Right cardiac atrium (tissue), 5 donors: ENCODE results near the gene TMEM150A. TPM values are rescaled to one million over a fixed set of nuclear protein-coding genes. Genes with fewer than 3 reads are reported as not detected.
"Not testable (repeated sequence)": the region's sequence is repeated elsewhere in the genome, so short reads cannot be mapped to it uniquely, and the experiment has no call there.

Experiments
- ATAC-seq, 2 donors: fragments of 200-7000 bp; cut with Tn5 transposase; one replicate each; pipeline versions ENCODE4 v1.8.0 to v1.9.1; 2020; ENCODE audit warnings: moderate library complexity in 2 of 2, mild to moderate bottlenecking in 1 of 2
- DNase-seq, 3 donors: peaks; one replicate each; pipeline ENCODE4 v3.0.0-alpha.2; 2020
- H3K27ac ChIP-seq: one replicate; pipeline ENCODE4 v1.5.1; 2013; ENCODE audit warnings: mild to moderate bottlenecking, low read length, control low read depth, moderate library complexity
- H3K27me3 ChIP-seq: one replicate; pipeline ENCODE4 v1.6.1; 2013; ENCODE audit not compliant: control insufficient read depth, insufficient read depth
- H3K4me1 ChIP-seq: one replicate; pipeline ENCODE4 v1.6.1; 2013; ENCODE audit warnings: low read length; ENCODE audit not compliant: control insufficient read depth, insufficient read depth
- H3K4me3 ChIP-seq: one replicate; pipeline ENCODE4 v1.5.1; 2013; ENCODE audit warnings: low read length, control low read depth
- H3K9me3 ChIP-seq: one replicate; pipeline ENCODE4 v1.6.1; 2013; ENCODE audit warnings: low read length; ENCODE audit not compliant: control insufficient read depth
- WGBS: extraction: QIAGEN DNeasy Blood & Tissue Kit; methylation state at CpG from one replicate; pipeline ENCODE4 v1.1.7; 2013; 5-methylcytosine and 5-hydroxymethylcytosine counted together
- intact Hi-C, 4 donors: fragments of 100-400 bp; cut with DNase I; formaldehyde crosslinking; loops; one replicate each; pipeline versions ENCODE4 v1.11.0 to v1.14.0; 2022 to 2023
- polyA plus RNA-seq: library from polyadenylated mRNA; stranded (reverse); fragments of 200-250 nt; gene quantifications from one replicate; pipeline ENCODE4 v1.2.3, GENCODE V29; 2013
- total RNA-seq, 4 donors: library from RNA; stranded (reverse); fragmentation: NEBNext Ultra II Directional; extraction: Animal tissue kit (Norgen Biotek cat#: 25700); gene quantifications; one replicate each; pipeline ENCODE4 v1.2.1, GENCODE V29; 2021
- donor health status: healthy with polysubstance abuse.
- donor health status: DM: no; HTN: yes; CAD: no.
- donor health status: DM: no; HTN: no; CAD: no.
- donor health status: DM: no; HTN: yes; CAD: no; lungs with severe emphysema.
- donor health status: DM: yes; HTN: yes; CAD: no.

The TMEM150A gene
- total and polyA plus RNA-seq, 5 donors, result 14.5 to 19.0 (median 16.8) TPM

- DNase-seq (no peak), ATAC-seq (no peak)
- intact Hi-C loops, result no loop called here
- Histone ChIP-seq H3K27ac (no peak overlapping the region), H3K4me3 (no peak overlapping the region), H3K4me1 (no peaks in the 10 kb centered on the region), H3K27me3 (no peaks in the 10 kb centered on the region), H3K9me3 (no peaks in the 10 kb centered on the region)
- WGBS, result 87% methylated on average over 3 of the region's 3 CpGs
These were observed 40.2 kb upstream of the TMEM150A start for GRCh38 chr2:85642725-85643124.

- 42% methylated on average over 4 of the region's 4 CpGs for WGBS
- DNase-seq, result no peak
- Histone ChIP-seq H3K27me3 (no peaks in the 10 kb centered on the region), H3K27ac (no peak overlapping the region), H3K4me3 (no peak overlapping the region), H3K9me3 (no peaks in the 10 kb centered on the region), H3K4me1 (no peaks in the 10 kb centered on the region)
- intact Hi-C loops, result loop anchor here (5.0 to 10.0 kb wide), 4 partner anchors 69 to 179 kb away; no protein-coding TSS in a partner anchor
- peak in 1 of 2 donors; percentile 36 for ATAC-seq
These were observed 33.1 kb upstream of the TMEM150A start for GRCh38 chr2:85635636-85636035.

GRCh38 chr2:85635011-85635410 lies 32.5 kb upstream of the TMEM150A start:
- 87% methylated on average over 8 of the region's 8 CpGs for WGBS
- DNase-seq (no peak), ATAC-seq (no peak)
- intact Hi-C loops, result loop anchor here (5.0 to 10.0 kb wide), 4 partner anchors 70 to 180 kb away; no protein-coding TSS in a partner anchor
- H3K9me3 ChIP-seq, result no peaks in the 10 kb centered on the region
- no peaks in the 10 kb centered on the region for H3K27me3 ChIP-seq
- H3K27ac ChIP-seq, result no peak overlapping the region
- H3K4me1 ChIP-seq, result no peaks in the 10 kb centered on the region
- no peak overlapping the region for H3K4me3 ChIP-seq

GRCh38 chr2:85631316-85631715 lies 28.8 kb upstream of the TMEM150A start:
- intact Hi-C loops, result loop anchor here in 2 of 4 donors (5.0 to 10.0 kb wide), 3 partner anchors 73 to 186 kb away; no protein-coding TSS in a partner anchor
- no peak for ATAC-seq

GRCh38 chr2:85628658-85629057 lies 26.2 kb upstream of the TMEM150A start:
- 79% methylated on average over 2 of the region's 2 CpGs for WGBS
- Histone ChIP-seq H3K4me3 (no peak overlapping the region), H3K27me3 (no peaks in the 10 kb centered on the region), H3K27ac (no peak overlapping the region), H3K4me1 (no peaks in the 10 kb centered on the region), H3K9me3 (no peaks in the 10 kb centered on the region)
- intact Hi-C loops, result no loop called here
- ATAC-seq (no peak), DNase-seq (no peak)

More at GRCh38 chr2:85631316-85631715, 28.8 kb upstream of the TMEM150A start:
- H3K27ac ChIP-seq, result no peak overlapping the region
- no peaks in the 10 kb centered on the region for H3K4me1 ChIP-seq
- H3K9me3 ChIP-seq, result no peaks in the 10 kb centered on the region
- WGBS, result 91% methylated on average over 3 of the region's 3 CpGs
- H3K27me3 ChIP-seq, result no peaks in the 10 kb centered on the region
- DNase-seq, result no peak
- no peak overlapping the region for H3K4me3 ChIP-seq

GRCh38 chr2:85623991-85624390 lies 21.5 kb upstream of the TMEM150A start:
- 44% methylated on average over 5 of the region's 5 CpGs for WGBS
- Histone ChIP-seq H3K9me3 (no peaks in the 10 kb centered on the region), H3K4me1 (no peaks in the 10 kb centered on the region), H3K4me3 (no peak overlapping the region), H3K27me3 (no peaks in the 10 kb centered on the region), H3K27ac (no peak overlapping the region)
- ATAC-seq, result peak; percentile 65 to 82
- DNase-seq, result no peak
- intact Hi-C loops, result no loop called here

GRCh38 chr2:85621338-85621737 lies 18.8 kb upstream of the TMEM150A start:
- no peaks in the 10 kb centered on the region for H3K27me3 ChIP-seq
- intact Hi-C loops, result no loop called here
- DNase-seq, result no peak
- ATAC-seq, result no peak
- 92% methylated on average over 1 of the region's 1 CpG for WGBS
- H3K9me3 ChIP-seq, result no peaks in the 10 kb centered on the region
- no peak overlapping the region for H3K27ac ChIP-seq
- no peaks in the 10 kb centered on the region for H3K4me1 ChIP-seq
- no peak overlapping the region for H3K4me3 ChIP-seq

GRCh38 chr2:85619617-85620016 lies 17.1 kb upstream of the TMEM150A start:
- intact Hi-C loops, result no loop called here

GRCh38 chr2:85617723-85618122 lies 15.2 kb upstream of the TMEM150A start:
- H3K27me3 ChIP-seq, intact Hi-C loops, H3K9me3 ChIP-seq, H3K4me3 ChIP-seq, H3K27ac ChIP-seq, DNase-seq, ATAC-seq, H3K4me1 ChIP-seq: not testable (repeated sequence)
- WGBS, result 80% methylated on average over 5 of the region's 5 CpGs

More at GRCh38 chr2:85619617-85620016, 17.1 kb upstream of the TMEM150A start:
- WGBS, result 91% methylated on average over 6 of the region's 6 CpGs
- Histone ChIP-seq H3K9me3 (no peaks in the 10 kb centered on the region), H3K4me3 (no peak overlapping the region), H3K27me3 (no peaks in the 10 kb centered on the region), H3K4me1 (no peaks in the 10 kb centered on the region), H3K27ac (no peak overlapping the region)
- no peak for ATAC-seq
- DNase-seq, result no peak

GRCh38 chr2:85615413-85615728 lies 12.9 kb upstream of the TMEM150A start:
- no peaks in the 10 kb centered on the region for H3K9me3 ChIP-seq
- DNase-seq (peak in 1 of 3 donors; percentile 46), ATAC-seq (no peak)
- H3K27me3 ChIP-seq, result no peaks in the 10 kb centered on the region
- WGBS, result 89% methylated on average over 17 of the region's 17 CpGs
- H3K27ac ChIP-seq, result no peak overlapping the region
- H3K4me3 ChIP-seq, result no peak overlapping the region
- intact Hi-C loops, result no loop called here
- no peaks in the 10 kb centered on the region for H3K4me1 ChIP-seq

GRCh38 chr2:85614757-85615156 lies 12.3 kb upstream of the TMEM150A start:
- H3K27me3 ChIP-seq, intact Hi-C loops, H3K4me3 ChIP-seq, H3K9me3 ChIP-seq, H3K27ac ChIP-seq, ATAC-seq, DNase-seq, H3K4me1 ChIP-seq: not testable (repeated sequence)
- WGBS, result 94% methylated on average over 7 of the region's 7 CpGs
